ENCODE results near the gene NOP9.
"Not testable (repeated sequence)": the region's sequence is repeated elsewhere in the genome, so short reads cannot be mapped to it uniquely, and the experiment has no call there.

NOP9 gene

DNA sequence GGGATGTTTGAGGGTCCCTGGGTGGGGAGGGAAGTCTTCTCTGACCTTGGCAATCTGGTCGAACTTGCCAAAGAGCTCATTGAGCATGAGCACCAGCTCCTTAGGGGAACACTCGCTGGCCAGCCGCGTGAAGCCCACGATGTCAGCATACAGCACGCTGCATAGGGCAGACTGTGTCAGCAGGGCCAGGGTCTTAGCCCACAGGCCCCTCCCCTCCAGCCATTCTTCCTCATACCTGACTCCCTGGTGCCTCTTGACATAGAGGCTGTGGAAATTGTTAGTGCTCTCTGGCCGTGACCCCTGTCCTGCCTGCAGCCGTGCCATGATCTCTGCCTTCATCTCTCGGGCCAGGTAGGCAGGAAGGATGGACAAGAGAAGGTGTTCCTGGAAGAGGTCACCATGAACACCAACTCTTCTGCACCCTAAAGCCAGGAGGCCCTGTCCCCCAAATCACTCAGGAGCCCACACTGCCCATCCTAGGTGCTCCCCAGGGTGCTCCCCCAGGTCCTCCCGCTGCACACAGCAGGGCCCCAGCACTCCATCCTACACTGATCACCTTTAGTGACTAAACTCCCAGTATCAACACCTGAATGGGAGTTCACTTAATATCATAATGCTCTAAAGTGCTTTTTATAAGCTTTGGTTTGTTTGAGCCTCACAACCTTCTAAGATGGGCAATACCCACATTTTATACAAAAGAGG lies 31.5 kb downstream of the NOP9 start:
- DNase-seq, result no peak

DNA sequence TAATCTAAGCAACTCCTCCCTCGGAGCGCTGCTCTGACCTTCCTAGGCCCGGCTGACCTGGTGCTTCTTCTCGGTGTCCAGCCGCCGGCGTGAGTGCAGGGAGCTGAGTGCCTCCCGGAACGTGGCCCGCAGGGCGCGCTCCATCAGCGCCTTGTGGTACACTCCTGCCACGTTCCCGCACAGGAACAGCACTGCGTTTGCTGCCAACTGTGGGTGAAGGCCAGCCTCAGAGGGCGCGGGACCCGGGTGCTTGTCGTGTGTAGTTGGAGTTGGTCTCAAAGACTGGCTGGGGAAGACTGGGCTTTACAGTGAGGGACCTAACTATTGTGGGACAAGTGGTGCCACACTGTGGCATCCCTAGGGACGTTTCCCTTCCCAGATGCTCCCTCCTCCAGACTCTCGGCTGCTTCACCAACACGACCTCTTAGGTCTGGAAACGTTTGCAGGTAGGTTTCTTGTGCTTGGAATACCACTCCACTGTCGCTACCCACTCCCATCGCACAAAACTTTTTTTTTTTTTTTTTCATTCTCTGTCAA lies 32.1 kb downstream of the NOP9 start:
- DNase-seq, result no peak

DNA sequence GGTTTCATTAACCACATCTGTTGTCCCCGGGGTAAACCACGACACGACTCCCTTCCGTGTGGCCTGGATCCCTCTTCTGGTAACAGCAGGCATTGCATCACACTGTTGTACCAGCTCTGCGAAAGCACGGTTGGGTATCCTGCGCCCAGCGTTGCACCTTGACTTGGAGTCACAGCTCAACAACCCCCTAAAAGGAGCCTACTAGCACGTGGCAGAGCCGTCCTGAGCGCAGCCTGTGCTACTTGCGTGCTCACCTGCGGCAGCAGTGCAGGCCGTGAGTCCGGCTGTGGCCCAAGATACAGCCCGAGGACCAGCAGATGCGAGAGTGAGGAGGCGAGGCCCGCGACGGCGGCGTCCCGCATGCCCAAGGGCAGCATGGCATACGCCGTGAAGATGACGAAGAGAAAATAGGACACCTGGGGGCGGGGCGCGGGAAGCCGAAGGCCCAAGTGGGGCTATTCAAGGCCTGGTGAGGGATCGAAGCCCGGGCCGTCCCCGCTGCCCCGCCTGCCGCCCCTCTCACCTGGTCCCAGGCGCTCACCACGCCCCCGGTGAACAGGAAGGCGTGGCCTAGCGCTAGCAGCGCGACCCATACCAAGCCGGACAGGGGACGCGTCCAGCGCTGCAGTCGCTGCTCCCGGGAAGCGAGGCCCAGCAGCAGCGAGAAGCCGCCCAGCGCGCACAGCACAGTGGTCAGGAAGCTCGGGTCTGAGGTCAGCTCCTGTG lies 32.8 kb downstream of the NOP9 start:
- DNase-seq, result peak; percentile 64

DNA sequence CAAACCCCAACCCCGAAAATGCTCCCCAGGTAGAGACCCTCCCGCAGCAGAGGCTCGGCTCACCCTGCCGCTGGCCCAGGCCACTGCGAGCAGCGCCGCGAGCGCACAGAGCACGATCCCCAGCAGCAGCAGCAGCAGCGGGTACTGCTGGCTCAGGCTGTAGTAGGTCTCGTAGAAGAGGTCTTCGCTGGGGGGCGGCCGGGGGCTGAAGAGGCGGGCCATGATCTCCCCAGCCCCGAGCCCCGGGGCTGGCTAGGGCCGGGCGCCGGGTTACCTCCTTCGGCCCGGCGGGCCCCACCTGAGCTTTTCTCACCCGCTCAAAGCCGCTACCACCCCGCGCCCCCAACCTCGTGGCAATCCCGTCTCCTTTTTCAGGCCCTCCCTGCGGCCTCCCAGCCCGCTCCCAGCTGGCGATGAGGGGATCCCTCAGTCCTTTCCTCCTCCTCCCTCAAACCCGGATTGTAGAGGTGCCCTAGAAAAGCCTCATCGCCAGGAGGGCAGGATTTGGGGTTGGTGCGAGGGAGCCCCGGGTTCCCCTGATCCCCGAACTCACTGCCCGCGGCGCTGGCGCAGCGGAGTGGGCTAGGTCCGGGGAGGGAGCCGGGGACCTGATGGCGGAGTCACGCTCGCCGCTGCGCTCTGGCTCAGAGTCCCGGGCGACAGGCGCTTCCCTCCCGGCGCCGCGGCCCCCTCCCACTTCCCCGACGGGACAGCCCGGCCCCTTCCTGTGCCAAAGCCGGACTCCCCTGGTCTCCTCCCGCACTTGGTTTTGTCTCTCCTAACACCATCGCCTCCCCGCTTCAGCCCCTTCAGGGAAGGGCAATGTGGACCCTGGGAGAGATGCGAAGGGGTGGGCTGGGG lies 35.0 kb downstream of the NOP9 start, which contains the start of gene ADCY4:
Gene ADCY4 (minus strand): TSS at position 641 of the 861 bp plus-strand sequence. CDS start 419 bp downstream, at position 222.
- DNase-seq, result no peak

DNA sequence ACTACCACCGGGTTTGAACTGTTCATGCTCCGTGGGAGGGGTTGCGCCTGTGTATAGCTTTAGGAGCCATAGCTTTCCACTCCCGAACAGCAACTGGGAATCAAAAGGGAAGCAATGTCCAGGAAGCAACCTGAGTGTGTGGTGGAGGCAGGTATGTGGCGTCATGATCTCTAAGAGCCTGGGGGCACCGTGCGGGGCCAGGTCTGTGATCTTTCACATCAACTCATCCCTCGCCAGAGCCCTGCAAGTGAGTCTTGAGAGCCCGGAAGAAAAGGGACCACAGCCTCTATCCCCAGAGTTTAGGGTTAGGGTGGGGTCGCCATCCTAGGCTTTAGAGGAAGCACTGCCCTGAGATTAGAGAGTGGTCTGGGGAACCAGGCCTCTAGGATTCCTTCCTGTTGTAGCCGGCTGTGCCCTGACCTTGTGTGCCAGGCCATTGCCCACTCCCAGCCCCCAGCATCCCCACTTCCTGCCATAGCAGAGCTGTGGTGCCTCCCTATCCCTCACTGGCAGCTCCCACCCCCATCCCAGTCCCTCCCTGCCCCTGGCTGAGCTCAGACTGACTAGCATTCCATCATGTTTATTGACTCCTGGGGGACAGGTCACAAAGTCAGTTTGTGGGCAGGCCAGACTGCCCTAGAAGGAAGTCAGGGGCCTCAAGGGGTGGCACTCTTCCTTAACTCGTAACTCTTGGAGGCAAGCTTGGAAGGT lies 36.0 kb downstream of the NOP9 start:
- no peak for DNase-seq

DNA sequence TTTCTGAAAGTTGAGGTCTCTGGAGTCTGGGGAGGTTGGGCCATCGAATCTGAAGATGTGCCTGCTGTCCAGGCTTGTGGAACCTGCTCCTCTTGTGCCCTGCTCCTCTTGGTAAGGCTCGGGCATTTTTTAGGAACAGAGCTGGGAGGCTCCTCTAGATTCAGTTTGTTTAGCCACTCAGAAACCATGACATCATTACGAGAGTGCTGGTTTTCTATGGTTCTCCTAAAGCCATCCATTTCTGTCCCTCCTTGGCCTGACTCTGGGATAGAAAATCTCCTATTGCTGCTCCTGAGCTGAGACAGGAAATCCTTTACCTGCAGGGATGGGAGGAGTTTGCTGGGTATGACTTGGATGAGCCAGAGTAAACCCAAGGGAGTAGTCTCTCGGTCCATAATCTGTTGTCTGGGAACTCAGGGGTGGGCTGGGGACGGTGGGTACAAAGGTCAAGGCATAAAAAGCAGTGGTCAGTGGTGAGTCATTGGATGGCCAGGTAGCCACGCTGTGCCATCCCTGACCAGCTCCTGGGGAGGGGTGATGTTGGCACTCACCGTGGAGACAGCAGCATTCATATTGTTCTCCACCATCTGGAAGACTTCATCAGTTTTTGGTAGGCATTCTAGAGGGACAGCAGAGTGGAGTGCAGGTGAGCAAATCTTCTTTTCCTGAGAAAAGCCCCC lies 37.6 kb downstream of the NOP9 start:
- no peak for DNase-seq

DNA sequence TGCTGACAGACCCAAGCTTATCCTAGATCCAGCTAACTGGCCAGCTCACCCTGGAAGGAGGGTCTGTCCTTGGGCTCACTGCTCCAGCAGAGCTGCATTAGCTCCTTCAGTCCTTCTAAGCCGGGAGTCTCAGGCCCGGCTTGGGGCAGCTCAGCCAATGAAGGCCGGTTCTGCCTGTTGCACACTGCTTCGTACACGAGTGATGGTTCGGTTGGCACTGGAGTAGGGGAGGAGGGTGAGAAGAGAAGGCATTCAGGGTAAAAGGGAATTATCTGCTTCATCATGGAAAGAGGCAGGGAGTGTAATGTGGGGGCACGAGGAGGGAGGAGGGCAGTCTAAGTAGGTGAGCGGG lies 38.1 kb downstream of the NOP9 start:
- no peak for DNase-seq

DNA sequence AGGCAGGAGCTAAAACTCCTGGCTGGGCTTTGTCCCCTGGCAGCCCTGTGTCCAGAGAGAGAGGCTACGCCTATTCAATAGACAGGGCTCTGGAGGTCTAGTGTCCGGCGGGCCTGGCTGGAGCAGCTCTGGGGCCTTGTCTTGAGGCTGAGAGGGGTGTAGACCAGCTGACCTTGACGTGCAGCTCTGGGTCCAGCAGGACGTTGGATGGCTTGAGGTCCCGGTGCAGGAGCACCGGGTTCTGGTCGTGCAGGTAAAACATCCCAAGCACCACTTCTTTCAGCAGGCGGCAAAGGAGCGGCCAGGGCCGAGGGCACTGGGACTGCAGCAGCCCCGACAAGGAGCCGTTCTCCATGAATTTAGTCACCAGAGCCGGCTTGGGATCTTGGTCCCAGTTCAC lies 39.2 kb downstream of the NOP9 start:
- DNase-seq, result no peak

DNA sequence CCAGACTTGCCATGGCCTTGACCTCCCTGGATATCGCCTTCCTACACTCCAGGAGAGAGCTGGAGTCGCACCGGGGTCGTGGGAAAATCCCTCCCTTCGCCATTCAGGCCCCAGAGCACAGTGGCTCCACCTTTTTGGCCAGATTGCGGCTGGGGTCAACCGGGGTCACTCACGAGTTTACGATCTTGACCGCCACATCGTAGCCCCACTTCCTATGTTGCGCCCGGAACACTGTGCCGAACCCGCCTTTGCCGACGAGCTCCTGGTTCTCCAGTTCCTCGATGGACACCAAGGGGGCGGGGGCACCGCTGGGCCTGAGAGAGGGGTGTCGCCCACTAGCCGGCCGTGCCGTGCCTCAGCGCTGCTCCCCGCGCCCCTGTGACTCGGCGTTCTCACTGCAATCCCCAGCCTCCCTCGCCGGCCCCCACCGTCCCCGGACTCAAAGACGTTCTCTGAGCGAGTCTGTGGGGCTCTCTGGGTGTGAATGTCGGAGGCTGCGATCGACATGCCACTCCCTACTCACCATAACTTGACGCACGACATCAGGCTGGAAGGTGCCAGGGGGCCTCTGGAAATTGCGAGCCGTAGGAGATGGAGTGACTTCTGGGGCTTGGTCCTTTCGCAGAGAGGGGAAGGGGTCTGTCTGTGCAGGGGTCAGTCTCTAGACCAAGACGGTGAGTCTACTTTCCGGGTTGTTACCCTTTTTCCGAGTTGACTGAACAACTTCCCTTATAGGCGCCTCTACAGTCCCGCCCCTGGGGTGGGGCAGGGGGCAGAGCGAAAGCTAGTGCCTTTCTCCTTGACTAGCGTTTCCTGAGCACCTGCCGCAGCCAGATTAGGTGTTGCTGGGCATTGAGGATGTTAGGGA lies 39.9 kb downstream of the NOP9 start, which contains the start of gene RIPK3:
Gene RIPK3 (minus strand): TSS at position 708 of the 868 bp plus-strand sequence. CDS start 165 bp downstream, at position 543.
- DNase-seq, result no peak

DNA sequence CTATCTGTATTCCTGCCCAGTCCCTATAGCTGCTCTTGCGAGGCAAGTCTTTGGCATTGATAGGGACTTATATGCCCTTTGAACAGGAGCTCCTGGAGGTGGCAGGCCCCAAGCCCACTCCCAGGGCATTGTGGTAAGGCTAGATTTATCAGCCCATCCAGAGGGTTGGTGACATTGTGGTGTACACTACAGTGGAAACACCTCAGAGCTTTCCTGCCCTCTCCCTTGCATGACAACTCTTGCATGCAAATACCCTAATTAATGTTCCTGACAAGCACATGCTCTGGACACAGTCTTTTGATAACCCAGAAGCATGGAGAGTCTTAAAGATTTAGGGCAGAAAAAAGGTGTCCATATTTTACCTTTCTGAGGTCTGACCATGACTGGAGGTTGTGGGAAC lies 41.0 kb downstream of the NOP9 start:
- DNase-seq, result no peak

DNA sequence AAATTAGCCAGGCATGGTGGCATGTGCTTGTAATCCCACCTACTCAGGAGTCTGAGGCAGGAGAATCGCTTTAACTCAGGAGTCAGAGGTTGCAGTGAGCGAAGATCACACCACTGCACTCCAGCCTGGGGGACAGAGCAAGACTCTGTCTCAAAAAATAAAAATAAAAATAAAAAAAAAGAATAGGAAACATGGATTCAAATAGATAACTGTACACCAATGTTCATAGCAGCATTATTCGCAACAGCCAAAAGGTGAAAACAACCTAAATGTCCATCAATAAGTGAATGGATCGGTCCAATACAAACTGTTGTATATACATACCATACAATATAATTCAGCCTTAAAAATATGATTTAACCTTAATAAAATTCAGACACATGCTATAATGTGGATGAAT lies 43.2 kb downstream of the NOP9 start:
- DNase-seq, result no peak

DNA sequence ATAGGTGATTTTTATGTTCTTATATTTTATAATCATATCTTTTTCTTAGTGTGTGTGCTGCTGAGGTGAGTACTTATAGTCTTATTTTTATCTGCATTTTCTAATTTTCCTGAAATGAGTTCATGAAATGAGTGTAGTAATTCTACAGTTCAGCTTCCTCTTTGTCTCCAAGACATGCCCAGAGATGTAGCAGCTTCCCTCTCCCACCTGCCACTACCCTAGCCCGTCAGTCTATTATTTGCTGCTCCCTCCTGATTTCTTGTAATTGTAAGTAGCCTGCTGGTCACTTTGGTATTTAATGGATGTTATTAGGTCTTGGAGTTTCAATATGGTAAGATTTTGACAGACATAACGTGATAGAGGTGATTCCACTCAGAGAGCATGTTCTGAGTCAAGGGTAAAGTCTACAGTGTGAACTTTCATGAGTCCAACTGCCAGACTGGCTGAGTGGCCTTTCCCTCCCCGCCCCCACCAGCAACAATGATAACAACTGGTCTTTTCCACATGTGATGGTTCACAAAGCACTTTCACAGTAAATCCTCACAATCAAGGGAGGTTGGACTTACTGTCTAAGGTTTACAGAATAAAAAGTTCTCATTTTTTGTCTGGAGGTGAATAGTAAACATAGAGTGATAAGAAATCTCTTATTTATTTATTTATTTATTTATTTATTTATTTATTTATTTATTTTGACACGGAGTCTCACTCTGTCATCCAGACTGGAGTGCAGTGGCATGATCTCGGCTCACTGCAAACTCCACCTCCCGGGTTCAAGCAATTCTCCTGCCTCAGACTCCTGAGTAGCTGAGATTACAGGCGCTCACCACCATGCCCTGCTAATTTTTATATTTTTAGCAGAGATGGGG lies 44.4 kb downstream of the NOP9 start:
- no peak for DNase-seq

DNA sequence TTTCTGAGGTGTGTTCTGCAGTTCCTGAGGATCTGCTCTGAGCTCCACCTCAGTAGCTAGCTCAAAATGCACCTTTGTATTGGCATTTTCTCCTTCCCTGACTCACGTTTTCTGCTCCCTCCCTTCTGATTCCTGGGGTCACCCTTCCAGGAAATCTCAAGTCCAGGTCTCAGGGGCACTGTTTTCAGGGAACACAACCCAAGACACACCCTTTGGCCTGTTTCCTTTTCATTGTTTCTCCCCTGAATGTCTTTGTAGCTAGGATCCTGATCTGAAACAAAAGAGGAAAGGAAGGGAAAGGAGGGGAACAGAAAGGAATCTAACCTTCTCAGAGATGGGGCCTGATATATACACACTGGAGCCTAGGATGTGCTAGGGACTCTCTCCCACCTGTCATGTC lies 47.5 kb downstream of the NOP9 start:
- DNase-seq, result no peak

DNA sequence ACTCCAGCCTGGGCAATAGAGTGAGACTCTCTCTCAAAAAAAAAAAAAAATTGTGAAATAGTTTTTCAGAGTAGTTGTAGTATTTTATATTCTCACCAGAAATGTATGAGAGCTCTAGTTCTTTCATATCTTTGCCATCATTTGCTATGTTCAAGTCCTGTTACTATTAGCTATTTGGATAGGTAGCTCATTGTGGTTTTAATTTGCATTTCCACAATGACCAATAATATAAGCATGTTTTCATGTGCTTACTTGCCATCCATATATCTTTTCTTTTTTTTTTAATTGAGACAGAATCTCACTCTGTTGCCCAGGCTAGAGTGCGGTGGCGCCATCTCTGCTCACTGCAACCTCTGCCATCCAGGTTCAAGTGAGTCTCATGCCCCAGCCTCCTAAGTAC lies 48.5 kb downstream of the NOP9 start:
- DNase-seq, result no peak

DNA sequence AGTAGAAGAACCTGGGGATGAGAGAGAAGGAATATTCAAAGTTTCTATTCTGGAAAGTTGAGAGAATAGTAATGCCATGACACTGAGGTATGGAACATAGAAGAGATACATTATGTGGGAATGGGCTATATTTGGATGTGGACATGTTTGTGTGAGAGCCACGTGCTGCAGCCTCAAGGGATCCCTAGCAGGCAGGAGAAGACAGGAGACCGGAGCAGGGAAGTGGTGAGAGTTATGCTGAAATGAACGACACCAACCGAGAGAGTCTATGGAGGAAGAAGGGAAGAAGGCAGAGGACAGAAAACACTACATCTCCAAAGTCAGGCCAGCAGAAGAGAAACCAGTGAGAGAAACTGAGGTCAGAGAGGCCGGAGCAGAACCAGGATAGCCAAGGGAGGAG lies 50.1 kb downstream of the NOP9 start:
- no peak for DNase-seq

DNA sequence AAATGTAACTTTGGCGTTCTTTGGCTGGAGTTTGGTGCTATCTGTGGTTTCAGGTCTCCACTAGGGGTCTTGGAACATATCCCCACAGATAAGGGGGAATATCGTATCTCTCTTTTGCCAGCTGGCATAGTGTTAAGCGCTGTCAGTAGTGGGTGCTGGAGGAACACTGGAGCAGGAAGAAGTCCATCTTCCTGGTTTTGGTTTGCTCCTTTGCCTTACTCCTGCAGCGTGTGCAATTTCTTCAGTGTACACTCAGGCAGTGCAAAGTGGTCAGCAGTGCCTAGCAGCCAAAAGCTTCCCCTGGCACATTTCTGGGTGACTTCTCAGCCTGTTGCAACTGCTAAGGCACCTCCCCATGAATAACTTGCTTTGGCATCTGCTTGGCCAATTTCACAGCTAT lies 51.9 kb downstream of the NOP9 start:
- DNase-seq, result peak; percentile 28

DNA sequence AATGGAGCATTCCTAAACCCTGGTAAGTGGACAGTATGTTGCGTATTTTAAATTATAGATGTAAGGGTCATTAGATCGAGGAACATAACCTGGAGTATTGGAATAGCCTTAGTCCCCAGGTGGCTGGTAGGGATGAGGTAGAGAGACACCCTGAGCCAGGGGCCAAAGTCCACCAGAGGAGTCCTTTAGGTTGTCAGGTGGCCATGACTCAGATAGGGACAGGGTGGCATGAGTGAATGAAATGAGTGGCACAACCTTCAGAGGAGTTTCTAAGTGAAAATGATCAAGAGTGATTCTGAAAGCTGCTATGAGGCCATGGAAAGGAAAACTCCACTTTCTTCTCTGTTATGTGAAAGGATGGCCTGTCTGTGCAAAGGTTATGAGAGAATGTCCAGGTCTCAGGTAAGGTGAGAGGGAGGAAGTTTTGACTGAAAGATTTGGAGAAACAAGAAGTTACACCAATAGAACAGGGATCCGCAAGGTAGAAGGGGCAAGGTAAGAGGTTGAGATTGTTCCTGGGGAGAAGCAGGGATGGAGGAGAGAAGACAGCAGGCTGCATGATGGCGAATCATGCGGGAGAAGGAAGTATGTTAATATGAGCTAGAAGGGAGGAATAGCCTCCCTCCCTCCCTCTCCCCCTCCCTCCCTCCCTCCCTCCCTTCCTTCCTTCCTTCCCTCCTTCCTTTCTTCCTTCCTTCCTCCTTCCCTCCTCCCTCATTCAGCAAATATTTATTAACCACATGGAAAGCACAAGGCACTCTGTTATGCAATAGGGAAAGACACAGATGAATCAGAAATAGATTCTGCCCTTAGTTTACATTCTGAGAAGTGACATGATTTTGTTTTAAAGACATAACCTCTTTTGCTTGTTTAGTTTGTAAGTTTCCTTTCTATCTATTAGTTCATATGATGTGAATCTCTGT lies 54.2 kb downstream of the NOP9 start:
- DNase-seq, result peak; percentile 57

DNA sequence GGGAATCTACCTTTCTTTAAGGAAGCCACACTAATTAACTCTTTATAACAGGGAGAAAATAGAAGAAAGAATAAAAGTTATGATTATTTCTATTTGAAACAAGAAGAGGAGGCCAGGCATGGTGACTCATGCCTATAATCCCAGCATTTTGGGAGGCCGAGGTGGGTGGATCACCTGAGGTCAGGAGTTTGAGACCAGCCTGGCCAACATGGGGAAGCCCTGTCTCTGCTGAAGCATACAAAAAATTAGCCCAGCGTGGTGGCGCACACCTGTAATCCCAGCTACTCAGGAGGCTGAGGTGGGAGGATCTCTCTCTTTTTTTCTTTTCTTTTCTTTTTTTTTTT lies 54.8 kb downstream of the NOP9 start:
- not testable (repeated sequence) for DNase-seq

DNA sequence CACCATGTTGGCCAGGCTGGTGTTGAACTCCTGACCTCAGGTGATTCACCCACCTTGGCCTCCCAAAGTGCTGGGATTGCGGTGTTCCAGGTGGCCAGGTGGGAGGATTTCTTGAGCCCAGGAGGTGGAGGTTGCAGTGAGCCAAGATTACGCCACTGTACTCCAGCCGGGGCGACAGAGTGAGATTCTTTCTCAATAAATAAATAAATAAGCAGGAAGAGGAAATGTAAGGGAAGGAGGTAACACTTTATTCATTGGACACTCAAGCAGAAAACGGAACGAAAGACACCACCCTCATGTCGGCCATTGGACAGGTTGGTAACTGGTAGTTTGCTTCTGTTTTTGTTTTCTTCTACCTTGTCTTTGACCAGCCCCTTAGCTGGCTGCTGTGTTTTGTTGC lies 55.4 kb downstream of the NOP9 start:
- no peak for DNase-seq
